Measurements from ENCODE around the gene KDM1A. TPM values are rescaled to one million over a fixed set of nuclear protein-coding genes. Genes with fewer than 3 reads are reported as not detected.

Gene KDM1A
- total and polyA plus RNA-seq, 10 of the 15 experiments (the other 5 are each of a cell fraction or from before 2014, with no cell fraction given) = 39.2 to 118 (median 98.9) TPM

- TF ChIP-seq, protein P1, sequence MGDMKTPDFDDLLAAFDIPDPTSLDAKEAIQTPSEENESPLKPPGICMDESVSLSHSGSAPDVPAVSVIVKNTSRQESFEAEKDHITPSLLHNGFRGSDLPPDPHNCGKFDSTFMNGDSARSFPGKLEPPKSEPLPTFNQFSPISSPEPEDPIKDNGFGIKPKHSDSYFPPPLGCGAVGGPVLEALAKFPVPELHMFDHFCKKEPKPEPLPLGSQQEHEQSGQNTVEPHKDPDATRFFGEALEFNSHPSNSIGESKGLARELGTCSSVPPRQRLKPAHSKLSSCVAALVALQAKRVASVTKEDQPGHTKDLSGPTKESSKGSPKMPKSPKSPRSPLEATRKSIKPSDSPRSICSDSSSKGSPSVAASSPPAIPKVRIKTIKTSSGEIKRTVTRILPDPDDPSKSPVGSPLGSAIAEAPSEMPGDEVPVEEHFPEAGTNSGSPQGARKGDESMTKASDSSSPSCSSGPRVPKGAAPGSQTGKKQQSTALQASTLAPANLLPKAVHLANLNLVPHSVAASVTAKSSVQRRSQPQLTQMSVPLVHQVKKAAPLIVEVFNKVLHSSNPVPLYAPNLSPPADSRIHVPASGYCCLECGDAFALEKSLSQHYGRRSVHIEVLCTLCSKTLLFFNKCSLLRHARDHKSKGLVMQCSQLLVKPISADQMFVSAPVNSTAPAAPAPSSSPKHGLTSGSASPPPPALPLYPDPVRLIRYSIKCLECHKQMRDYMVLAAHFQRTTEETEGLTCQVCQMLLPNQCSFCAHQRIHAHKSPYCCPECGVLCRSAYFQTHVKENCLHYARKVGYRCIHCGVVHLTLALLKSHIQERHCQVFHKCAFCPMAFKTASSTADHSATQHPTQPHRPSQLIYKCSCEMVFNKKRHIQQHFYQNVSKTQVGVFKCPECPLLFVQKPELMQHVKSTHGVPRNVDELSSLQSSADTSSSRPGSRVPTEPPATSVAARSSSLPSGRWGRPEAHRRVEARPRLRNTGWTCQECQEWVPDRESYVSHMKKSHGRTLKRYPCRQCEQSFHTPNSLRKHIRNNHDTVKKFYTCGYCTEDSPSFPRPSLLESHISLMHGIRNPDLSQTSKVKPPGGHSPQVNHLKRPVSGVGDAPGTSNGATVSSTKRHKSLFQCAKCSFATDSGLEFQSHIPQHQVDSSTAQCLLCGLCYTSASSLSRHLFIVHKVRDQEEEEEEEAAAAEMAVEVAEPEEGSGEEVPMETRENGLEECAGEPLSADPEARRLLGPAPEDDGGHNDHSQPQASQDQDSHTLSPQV (IDR thresholded peaks at IDR 0.05) = 0 out of 2 replicates have a peak, but pooled peaks have one; percentile 36
- TF ChIP-seq ATF2 (IDR thresholded peaks at IDR 0.05; ENCODE audit: low read length) (no peak), IRF4 (IDR thresholded peaks at IDR 0.05; ENCODE audit: low read depth, low read length) (no peak)
Measured at GRCh38 chr1:23019094-23019862, at the start of gene KDM1A (continued).

GRCh38 chr1:22970096-22970495 lies 49.2 kb upstream of the KDM1A start:
- FAIRE-seq (no peak), DNase-seq (ENCODE audit: low read depth, low spot score) (no peak), ATAC-seq (no peak)
- TF ChIP-seq MTA3 (IDR thresholded peaks at IDR 0.05; ENCODE audit: borderline replicate concordance, low read length) = no peak
- TF ChIP-seq PKNOX1 (IDR thresholded peaks at IDR 0.05) = no peak
- no peak for TF ChIP-seq ETV6 (conservative IDR thresholded peaks at IDR 0.05 in 1 of 2, IDR thresholded peaks at IDR 0.05 in 1 of 2; ENCODE audit: borderline replicate concordance in 1 of 2, low read depth in 1 of 2)
- ChIA-PET SMC1A (ENCODE audit: uncharacterized antibody, unreplicated experiment) (no interaction called here), CTCF (interaction anchor here (0.7 to 15.3 kb wide), 2 partner anchors 215 to 636 kb away, joined by 3 to 114 read pairs; no protein-coding TSS in a partner anchor), POLR2A (no interaction called here), RAD21 (ENCODE audit: unreplicated experiment) (no interaction called here)
- intact Hi-C loops (cut with micrococcal nuclease; ENCODE audit: unreplicated experiment) (no loop called here), in situ Hi-C loops (cut with MboI) (no loop called here)
- Histone ChIP-seq H3K4me1 (ENCODE audit: control insufficient read depth, insufficient read depth, low read length) (no peaks in the 10 kb centered on the region), H3K9me3 (replicated peaks; ENCODE audit: control insufficient read depth, insufficient read depth, low read length) (no peaks in the 10 kb centered on the region; the same call in 2 of the 3 replicates), H4K20me1 (ENCODE audit: control insufficient read depth, insufficient read depth) (no peaks in the 10 kb centered on the region), H3K79me2 (ENCODE audit: control insufficient read depth, insufficient read depth, low read length) (no peaks in the 10 kb centered on the region), H3K27me3 (replicated peaks in 1 of 2; ENCODE audit: control insufficient read depth in 2 of 2, insufficient read depth in 2 of 2, low read length in 1 of 2) (peaks cover 0 to 5% of the 10 kb centered on the region in 2 experiments; a peak in 3 of 4 replicates), H3K4me2 (ENCODE audit: control insufficient read depth, insufficient read depth) (no peak overlapping the region), H2AFZ (ENCODE audit: control insufficient read depth, low read depth, low read length) (no peak overlapping the region), H3K4me3 (no peak overlapping the region), H3K9ac (ENCODE audit: control insufficient read depth, insufficient read depth, low read length) (no peak overlapping the region), H3K36me3 (ENCODE audit: control insufficient read depth in 2 of 2, insufficient read depth in 2 of 2, low read length in 1 of 2) (no peaks in the 10 kb centered on the region), H3K27ac (ENCODE audit: control insufficient read depth, insufficient read depth) (no peak overlapping the region)
- BruUV-seq (replicated peaks) = no TSS peak
- 3% methylated on average over 2 of the region's 2 CpGs for WGBS (ENCODE audit: insufficient coverage, insufficient replicate concordance, low lambda C conversion rate, missing lambda C conversion rate)

Data from GM12878 (cell line).